ENCODE results near the gene RCC2.
A peak's percentile ranks its signal among the peaks of the same experiment; 100 is the strongest.
"Not testable (repeated sequence)": the region's sequence is repeated elsewhere in the genome, so short reads cannot be mapped to it uniquely, and the experiment has no call there.

Gene RCC2

DNA sequence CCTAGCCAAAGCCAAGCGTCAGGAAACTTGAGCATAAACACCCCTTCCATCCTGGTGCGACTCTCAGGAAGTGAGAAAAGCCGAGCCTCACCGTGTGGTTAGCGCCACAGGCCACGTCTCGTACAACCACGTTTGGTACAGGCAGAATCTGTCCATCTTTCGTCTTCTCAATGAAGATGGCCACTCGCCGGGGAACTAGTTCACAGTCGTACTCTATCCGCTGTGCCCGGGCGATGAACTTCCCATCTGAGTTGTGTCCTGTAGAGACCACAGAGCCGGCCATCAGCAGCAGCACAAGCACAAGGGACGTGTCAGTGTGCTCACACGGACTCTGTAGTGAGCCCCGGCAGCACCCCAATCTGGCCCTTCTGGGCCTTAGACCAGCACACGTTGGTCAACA, 23.1 kb downstream of the RCC2 start:
- TF ChIP-seq, protein P1, sequence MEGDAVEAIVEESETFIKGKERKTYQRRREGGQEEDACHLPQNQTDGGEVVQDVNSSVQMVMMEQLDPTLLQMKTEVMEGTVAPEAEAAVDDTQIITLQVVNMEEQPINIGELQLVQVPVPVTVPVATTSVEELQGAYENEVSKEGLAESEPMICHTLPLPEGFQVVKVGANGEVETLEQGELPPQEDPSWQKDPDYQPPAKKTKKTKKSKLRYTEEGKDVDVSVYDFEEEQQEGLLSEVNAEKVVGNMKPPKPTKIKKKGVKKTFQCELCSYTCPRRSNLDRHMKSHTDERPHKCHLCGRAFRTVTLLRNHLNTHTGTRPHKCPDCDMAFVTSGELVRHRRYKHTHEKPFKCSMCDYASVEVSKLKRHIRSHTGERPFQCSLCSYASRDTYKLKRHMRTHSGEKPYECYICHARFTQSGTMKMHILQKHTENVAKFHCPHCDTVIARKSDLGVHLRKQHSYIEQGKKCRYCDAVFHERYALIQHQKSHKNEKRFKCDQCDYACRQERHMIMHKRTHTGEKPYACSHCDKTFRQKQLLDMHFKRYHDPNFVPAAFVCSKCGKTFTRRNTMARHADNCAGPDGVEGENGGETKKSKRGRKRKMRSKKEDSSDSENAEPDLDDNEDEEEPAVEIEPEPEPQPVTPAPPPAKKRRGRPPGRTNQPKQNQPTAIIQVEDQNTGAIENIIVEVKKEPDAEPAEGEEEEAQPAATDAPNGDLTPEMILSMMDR (IDR thresholded peaks at IDR 0.05; ENCODE audit: low read depth, low read length) = no peak
- TF ChIP-seq EZH2phosphoT487 (IDR thresholded peaks at IDR 0.05; ENCODE audit: low read depth) = no peak
- H3K4me2 ChIP-seq (ENCODE audit: low read length) = no peak overlapping the region
- peaks cover 51% of the 10 kb centered on the region for H3K36me3 ChIP-seq (replicated peaks; ENCODE audit: low read depth, low read length)
- H3K9ac ChIP-seq (ENCODE audit: low read length) = no peak overlapping the region
- H4K20me1 ChIP-seq (ENCODE audit: insufficient read depth, low read length) = peaks cover 39% of the 10 kb centered on the region
- H3K79me2 ChIP-seq (ENCODE audit: low read length) = peaks cover 16% of the 10 kb centered on the region; the same call in 1 of the 2 replicates
- H3K27ac ChIP-seq (ENCODE audit: low read length) = no peak overlapping the region
- no peak overlapping the region for H2AFZ ChIP-seq (ENCODE audit: low read depth, low read length)
- no peaks in the 10 kb centered on the region for H3K27me3 ChIP-seq (ENCODE audit: low read depth, low read length)
- H3K4me3 ChIP-seq (ENCODE audit: low read length) = no peak overlapping the region
- H3K4me1 ChIP-seq (ENCODE audit: low read length) = peaks cover 25% of the 10 kb centered on the region
- H3K9me3 ChIP-seq (ENCODE audit: insufficient read depth, low read length) = no peaks in the 10 kb centered on the region

DNA sequence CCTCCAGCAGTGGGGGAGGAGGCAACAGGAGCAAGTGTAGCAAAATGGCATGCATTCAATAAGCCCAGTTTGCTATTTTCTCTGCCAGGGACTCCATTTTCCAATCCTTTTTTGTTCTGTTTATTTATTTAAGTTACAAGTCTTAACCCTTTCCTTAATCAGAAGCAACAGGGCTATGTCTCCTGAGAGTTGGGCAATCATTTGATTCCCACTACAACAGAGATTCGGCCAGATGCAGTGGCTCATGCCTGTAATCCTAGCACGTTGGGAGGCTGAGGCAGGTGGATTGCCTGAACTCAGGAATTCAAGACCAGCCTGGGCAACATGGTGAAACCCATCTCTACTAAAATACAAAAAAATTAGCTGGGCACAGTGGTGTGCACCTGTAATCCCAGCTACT, 25.5 kb downstream of the RCC2 start:
- Histone ChIP-seq H2AFZ (ENCODE audit: low read depth, low read length) (no peak overlapping the region), H3K9ac (ENCODE audit: low read length) (no peak overlapping the region), H3K27ac (ENCODE audit: low read length) (no peak overlapping the region), H4K20me1 (ENCODE audit: insufficient read depth, low read length) (peaks cover 45% of the 10 kb centered on the region), H3K27me3 (ENCODE audit: low read depth, low read length) (no peaks in the 10 kb centered on the region), H3K36me3 (replicated peaks; ENCODE audit: low read depth, low read length) (peaks cover 56% of the 10 kb centered on the region), H3K4me3 (ENCODE audit: low read length) (no peak overlapping the region), H3K4me2 (ENCODE audit: low read length) (no peak overlapping the region), H3K4me1 (ENCODE audit: low read length) (peaks cover 33% of the 10 kb centered on the region), H3K9me3 (ENCODE audit: insufficient read depth, low read length) (no peaks in the 10 kb centered on the region), H3K79me2 (ENCODE audit: low read length) (peaks cover 16% of the 10 kb centered on the region; the same call in 1 of the 2 replicates)
- TF ChIP-seq, protein P1 (IDR thresholded peaks at IDR 0.05; ENCODE audit: low read depth, low read length) = no peak
- no peak for TF ChIP-seq EZH2phosphoT487 (IDR thresholded peaks at IDR 0.05; ENCODE audit: low read depth)

DNA sequence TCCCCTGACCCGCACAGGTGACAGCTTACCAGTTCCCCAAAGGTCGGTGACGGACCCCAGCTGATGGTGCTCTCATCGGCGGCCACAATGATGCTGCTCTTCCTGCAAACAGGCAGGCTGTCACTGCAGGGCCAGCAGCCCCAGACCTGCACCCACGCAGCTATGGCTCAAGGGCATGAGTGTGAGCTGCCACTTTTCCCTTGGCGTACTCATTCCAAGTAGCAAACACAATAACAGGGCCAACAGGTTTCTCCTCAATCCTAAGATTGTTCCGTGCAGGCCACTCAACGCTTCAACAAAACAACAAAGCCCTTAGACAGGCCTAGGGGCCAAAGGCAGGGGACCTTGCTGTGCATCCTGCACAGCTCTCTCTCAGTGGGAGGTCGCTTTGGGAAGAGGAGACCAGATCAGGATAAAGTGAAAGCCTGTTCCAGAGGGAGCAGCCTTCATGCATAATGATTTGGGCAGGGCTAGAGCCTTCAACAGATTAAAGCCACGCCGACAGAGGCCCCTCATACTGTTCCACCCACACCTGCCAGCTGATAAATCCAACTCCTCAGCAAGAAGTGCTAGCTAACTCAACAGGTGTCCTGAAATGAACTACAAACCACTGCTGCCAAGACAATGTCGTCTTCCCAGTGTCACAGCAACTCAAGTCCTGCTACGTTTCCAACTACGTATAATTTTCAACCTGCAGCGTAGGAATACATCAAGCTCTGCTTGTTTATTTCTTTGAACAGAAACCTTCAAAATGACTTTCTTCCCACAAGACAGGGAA, 27.2 kb downstream of the RCC2 start:
- Histone ChIP-seq H3K27me3 (ENCODE audit: low read depth, low read length) (no peaks in the 10 kb centered on the region), H3K79me2 (ENCODE audit: low read length) (peaks cover 14% of the 10 kb centered on the region; the same call in 1 of the 2 replicates), H3K9me3 (ENCODE audit: insufficient read depth, low read length) (no peaks in the 10 kb centered on the region), H3K4me1 (ENCODE audit: low read length) (peaks cover 33% of the 10 kb centered on the region), H3K27ac (ENCODE audit: low read length) (peak overlapping the region; percentile 78), H3K4me3 (ENCODE audit: low read length) (no peak overlapping the region), H3K4me2 (ENCODE audit: low read length) (peak overlapping the region; percentile 32), H3K9ac (ENCODE audit: low read length) (no peak overlapping the region), H4K20me1 (ENCODE audit: insufficient read depth, low read length) (peaks cover 39% of the 10 kb centered on the region), H3K36me3 (replicated peaks; ENCODE audit: low read depth, low read length) (peaks cover 51% of the 10 kb centered on the region), H2AFZ (ENCODE audit: low read depth, low read length) (no peak overlapping the region)
- TF ChIP-seq, protein P1 (IDR thresholded peaks at IDR 0.05; ENCODE audit: low read depth, low read length) = no peak
- TF ChIP-seq EZH2phosphoT487 (IDR thresholded peaks at IDR 0.05; ENCODE audit: low read depth) = no peak

DNA sequence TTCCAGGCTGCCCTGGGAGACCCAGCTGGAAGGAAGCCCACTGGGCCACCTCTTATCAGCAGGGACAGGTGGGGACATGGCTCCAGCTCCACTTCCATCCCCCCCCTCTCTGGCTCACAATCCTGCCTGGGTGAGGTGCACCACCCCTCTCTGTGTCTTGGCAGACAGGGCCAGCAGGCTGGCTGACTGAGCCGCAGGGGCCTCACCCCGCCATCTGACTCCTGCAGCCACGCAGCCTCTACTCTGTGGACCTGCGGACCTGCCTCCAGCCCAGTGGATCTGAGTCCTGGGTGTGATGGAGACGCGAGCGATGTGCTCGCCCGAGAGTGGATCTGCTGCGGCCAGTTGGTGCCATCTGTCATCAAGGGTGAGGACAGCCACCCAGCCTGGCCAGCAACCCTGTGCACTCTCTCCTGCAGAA, 30.1 kb downstream of the RCC2 start:
- H2AFZ ChIP-seq (ENCODE audit: low read depth, low read length) = no peak overlapping the region
- peaks cover 33% of the 10 kb centered on the region for H3K4me1 ChIP-seq (ENCODE audit: low read length)
- peaks cover 31% of the 10 kb centered on the region for H3K36me3 ChIP-seq (replicated peaks; ENCODE audit: low read depth, low read length)
- TF ChIP-seq, protein P1 (IDR thresholded peaks at IDR 0.05; ENCODE audit: low read depth, low read length) = no peak
- no peak for TF ChIP-seq EZH2phosphoT487 (IDR thresholded peaks at IDR 0.05; ENCODE audit: low read depth)
- H3K27me3 ChIP-seq (ENCODE audit: low read depth, low read length) = no peaks in the 10 kb centered on the region
- H3K27ac ChIP-seq (ENCODE audit: low read length) = no peak overlapping the region
- no peaks in the 10 kb centered on the region for H3K9me3 ChIP-seq (ENCODE audit: insufficient read depth, low read length)
- H4K20me1 ChIP-seq (ENCODE audit: insufficient read depth, low read length) = peaks cover 39% of the 10 kb centered on the region
- H3K4me3 ChIP-seq (ENCODE audit: low read length) = no peak overlapping the region
- no peak overlapping the region for H3K4me2 ChIP-seq (ENCODE audit: low read length)
- H3K79me2 ChIP-seq (ENCODE audit: low read length) = peaks cover 9% of the 10 kb centered on the region; the same call in 1 of the 2 replicates
- H3K9ac ChIP-seq (ENCODE audit: low read length) = no peak overlapping the region

DNA sequence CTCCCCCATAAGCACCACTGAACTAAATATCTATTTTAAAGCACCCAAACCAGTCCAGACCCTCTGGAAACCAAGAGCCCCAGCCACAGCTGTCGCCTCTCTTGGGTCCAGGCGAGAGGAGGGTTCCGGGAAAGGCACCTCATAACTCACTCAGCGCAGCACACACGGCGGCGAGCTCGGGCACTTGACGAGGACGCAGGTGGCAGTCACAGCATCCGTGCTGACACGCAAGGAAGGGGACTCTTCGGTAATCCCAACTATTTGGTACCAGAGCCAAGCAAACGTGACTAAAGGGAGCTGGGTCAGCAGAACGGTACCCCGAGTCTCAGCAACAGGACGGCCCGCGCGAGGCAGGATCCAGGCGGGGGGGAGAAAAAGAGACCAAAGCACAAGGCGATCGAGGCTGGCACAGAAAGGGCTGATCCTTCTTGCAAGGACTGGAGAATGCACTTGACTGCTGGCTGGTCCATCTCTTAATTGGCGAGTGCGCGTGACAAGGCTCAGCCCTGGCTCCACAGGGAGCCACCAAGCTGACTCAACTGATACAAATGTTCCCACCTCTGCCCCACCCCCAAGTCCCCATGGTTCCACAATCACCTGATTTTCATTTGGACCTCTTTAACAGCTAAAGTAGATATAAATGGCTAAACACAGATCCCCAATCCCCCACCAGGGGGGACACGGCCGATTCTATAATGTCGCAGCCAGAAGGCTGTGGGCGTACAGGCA, 31.5 kb downstream of the RCC2 start:
- not testable (repeated sequence) for H3K79me2 ChIP-seq (ENCODE audit: low read length); H3K9me3 ChIP-seq (ENCODE audit: insufficient read depth, low read length); H3K4me3 ChIP-seq (ENCODE audit: low read length); H3K9ac ChIP-seq (ENCODE audit: low read length); H3K27ac ChIP-seq (ENCODE audit: low read length); H3K4me2 ChIP-seq (ENCODE audit: low read length); H3K27me3 ChIP-seq (ENCODE audit: low read depth, low read length); H2AFZ ChIP-seq (ENCODE audit: low read depth, low read length)
- peaks cover 23% of the 10 kb centered on the region for H3K4me1 ChIP-seq (ENCODE audit: low read length)
- peaks cover 27% of the 10 kb centered on the region for H3K36me3 ChIP-seq (replicated peaks; ENCODE audit: low read depth, low read length)
- H4K20me1 ChIP-seq (ENCODE audit: insufficient read depth, low read length) = peaks cover 34% of the 10 kb centered on the region
